WTC11 (cell line): ENCODE results near the gene SFI1. TPM values are rescaled to one million over a fixed set of nuclear protein-coding genes. Genes with fewer than 3 reads are reported as not detected.

Experiments
- ATAC-seq: fragments of 200-7000 bp; cut with Tn5 transposase; 2 replicates; pipeline ENCODE4 v1.10.0; 2021; ENCODE audit warnings: mild to moderate bottlenecking, moderate library complexity
- CTCF ChIA-PET: fragments of 300-600 bp; sonication (Branson Sonifier 250); formaldehyde crosslinking; loops from one replicate; lab custom pipeline; 2021; ENCODE audit warnings: antibody characterized with exemption; lab: Charles Lee
- POLR2A ChIA-PET: fragments of 350-600 bp; sonication (Branson Sonifier 250); formaldehyde crosslinking; loops from one replicate; lab custom pipeline; 2021; ENCODE audit warnings: antibody characterized with exemption; lab: Charles Lee
- DNase-seq: peaks from one replicate; pipeline ENCODE4 v3.0.0; 2021; ENCODE audit warnings: low spot score
- H3K27ac Mint-ChIP-seq: 2 replicates; pipeline ENCODE4 v1.8.0; 2021; ENCODE audit warnings: mixed read lengths
- H3K27me3 Mint-ChIP-seq: 2 replicates; pipeline ENCODE4 v1.8.0; 2021; ENCODE audit warnings: low read depth, mild to moderate bottlenecking, moderate library complexity, mixed read lengths
- H3K36me3 Mint-ChIP-seq: 2 replicates; pipeline ENCODE4 v1.8.0; 2021; ENCODE audit warnings: mixed read lengths
- H3K4me1 Mint-ChIP-seq: 2 replicates; pipeline ENCODE4 v1.8.0; 2022; ENCODE audit warnings: mixed read lengths
- H3K4me3 Mint-ChIP-seq: 2 replicates; pipeline ENCODE4 v1.8.0; 2021; ENCODE audit warnings: mild to moderate bottlenecking, moderate library complexity, mixed read lengths
- H3K9me3 Mint-ChIP-seq: 2 replicates; pipeline ENCODE4 v1.8.0; 2021; ENCODE audit warnings: mixed read lengths
- AFF4 ChIP-seq: sonication (generic); formaldehyde crosslinking; IDR thresholded peaks from 2 replicates; pipeline ENCODE4 v1.8.1; 2023; ENCODE audit warnings: mild to moderate bottlenecking, missing genetic modification reagents, borderline replicate concordance
- ATF2 ChIP-seq: sonication (generic); formaldehyde crosslinking; IDR thresholded peaks from 2 replicates; pipeline ENCODE4 v1.8.1; 2022; ENCODE audit warnings: low read depth, missing genetic modification reagents, borderline replicate concordance
- CDX4 ChIP-seq: fragments of 250-450 bp; sonication (Bioruptor Pico); IDR thresholded peaks from 2 replicates; pipeline ENCODE4 v1.9.0; 2021; ENCODE audit warnings: moderate library complexity, mild to moderate bottlenecking, inconsistent platforms, borderline replicate concordance
- JAZF1 ChIP-seq: fragments of 250-450 bp; sonication (Bioruptor Pico); IDR thresholded peaks from 2 replicates; pipeline ENCODE4 v1.9.0; 2021; ENCODE audit warnings: moderate library complexity, mild to moderate bottlenecking, inconsistent platforms
- JUN ChIP-seq: sonication (generic); formaldehyde crosslinking; IDR thresholded peaks from 2 replicates; pipeline ENCODE4 v1.8.0; 2023; ENCODE audit warnings: mild to moderate bottlenecking, missing genetic modification reagents
- KAT7 ChIP-seq: sonication (generic); formaldehyde crosslinking; IDR thresholded peaks from 2 replicates; pipeline ENCODE4 v1.8.1; 2023; ENCODE audit warnings: missing genetic modification reagents, mild to moderate bottlenecking, borderline replicate concordance
- NR1H2 ChIP-seq: sonication (generic); formaldehyde crosslinking; IDR thresholded peaks from 2 replicates; pipeline ENCODE4 v1.9.0; 2021; ENCODE audit warnings: mild to moderate bottlenecking, moderate library complexity, missing genetic modification reagents
- STAT6 ChIP-seq: sonication (generic); formaldehyde crosslinking; conservative IDR thresholded peaks from 2 replicates; pipeline ENCODE4 v1.8.1; 2023; ENCODE audit warnings: mild to moderate bottlenecking, low read depth, missing genetic modification reagents, moderate library complexity
- ZNF219 ChIP-seq: sonication (generic); formaldehyde crosslinking; IDR thresholded peaks from 2 replicates; pipeline ENCODE4 v1.8.0; 2023; ENCODE audit warnings: missing genetic modification reagents, mild to moderate bottlenecking, borderline replicate concordance
- ZNF281 ChIP-seq: sonication (generic); formaldehyde crosslinking; IDR thresholded peaks from 2 replicates; pipeline ENCODE4 v1.8.0; 2023; ENCODE audit warnings: mild to moderate bottlenecking, missing genetic modification reagents
- ZNF416 ChIP-seq: fragments of 250-450 bp; sonication (Bioruptor Pico); IDR thresholded peaks from 2 replicates; pipeline ENCODE4 v1.9.0; 2021; ENCODE audit warnings: mild to moderate bottlenecking, inconsistent platforms
- total RNA-seq: library from RNA; stranded (reverse); gene quantifications from 3 replicates; pipeline ENCODE4 v1.2.3, GENCODE V29; 2021

Gene SFI1
- total RNA-seq, 1 experiment from 2014 or later = 43.6 TPM

- H3K4me3 Mint-ChIP-seq = no peak overlapping the region
- no peak for DNase-seq
- no peak for ATAC-seq
- CTCF ChIA-PET = interaction anchor here (0.7 to 1.2 kb wide), 2 partner anchors 14 to 59 kb away, joined by 3 read pairs; no protein-coding TSS in a partner anchor
- TF ChIP-seq KAT7 = no peak
- no peak for TF ChIP-seq ZNF416 (CRISPR knock-in tag)
- TF ChIP-seq CDX4 (CRISPR knock-in tag) = no peak
- TF ChIP-seq STAT6 (CRISPR knock-in tag) = no peak
- TF ChIP-seq JAZF1 (CRISPR knock-in tag) = no peak
- no peak for TF ChIP-seq AFF4 (CRISPR knock-in tag)
- TF ChIP-seq ZNF281 (CRISPR knock-in tag) = no peak
- TF ChIP-seq JUN (CRISPR knock-in tag) = no peak
- H3K36me3 Mint-ChIP-seq = peaks cover 4% of the 10 kb centered on the region; the same call in 1 of the 2 replicates
- POLR2A ChIA-PET = no interaction called here
- no peak overlapping the region for H3K27ac Mint-ChIP-seq
- H3K4me1 Mint-ChIP-seq = no peaks in the 10 kb centered on the region
- H3K9me3 Mint-ChIP-seq = no peaks in the 10 kb centered on the region
- no peaks in the 10 kb centered on the region for H3K27me3 Mint-ChIP-seq
These were observed 78.9 kb downstream of the SFI1 start for GRCh38 chr22:31575190-31575589.

- Mint-ChIP-seq H3K27ac (no peak overlapping the region), H3K4me3 (no peak overlapping the region), H3K27me3 (no peaks in the 10 kb centered on the region), H3K4me1 (no peaks in the 10 kb centered on the region), H3K9me3 (no peaks in the 10 kb centered on the region), H3K36me3 (peaks cover 4% of the 10 kb centered on the region; the same call in 1 of the 2 replicates)
- CTCF ChIA-PET = no interaction called here
- ATAC-seq = no peak
- DNase-seq = no peak
- no peak for TF ChIP-seq NR1H2
- TF ChIP-seq ZNF219 (CRISPR knock-in tag) = no peak
- TF ChIP-seq ATF2 = no peak
- POLR2A ChIA-PET = no interaction called here
These were observed 81.4 kb downstream of the SFI1 start for GRCh38 chr22:31577711-31578110.
